CD4-positive, alpha-beta T cell treated with Interferon gamma for 1 hour (primary cell): ENCODE data around the gene DUSP22.

Experiments
- DNase-seq: peaks from one replicate; pipeline ENCODE4 v3.0.0-alpha.2; 2020

Gene DUSP22

GRCh38 chr6:297571-298232 is 5.4 kb downstream of the DUSP22 start:
- DNase-seq: no peak

- peak; percentile 41 for DNase-seq
Observed at GRCh38 chr6:298233-299103, 6.2 kb downstream of the DUSP22 start.

GRCh38 chr6:299104-299980 is 7.1 kb downstream of the DUSP22 start:
- no peak for DNase-seq

GRCh38 chr6:300026-300425 is 7.7 kb downstream of the DUSP22 start:
- no peak for DNase-seq

GRCh38 chr6:300494-301198 is 8.4 kb downstream of the DUSP22 start:
- DNase-seq: no peak

GRCh38 chr6:301526-301925 is 9.2 kb downstream of the DUSP22 start:
- DNase-seq: no peak

GRCh38 chr6:301929-302705 is 9.8 kb downstream of the DUSP22 start:
- DNase-seq: no peak

GRCh38 chr6:302760-303159 is 10.5 kb downstream of the DUSP22 start:
- DNase-seq: no peak

- DNase-seq: no peak
Observed at GRCh38 chr6:303263-303662, 11.0 kb downstream of the DUSP22 start.

GRCh38 chr6:303948-304558 is 11.8 kb downstream of the DUSP22 start:
- no peak for DNase-seq

- no peak for DNase-seq
Observed at GRCh38 chr6:304833-305370, 12.6 kb downstream of the DUSP22 start.

- DNase-seq: no peak
Observed at GRCh38 chr6:305371-306206, 13.3 kb downstream of the DUSP22 start.

- no peak for DNase-seq
Observed at GRCh38 chr6:306641-307061, 14.4 kb downstream of the DUSP22 start.

GRCh38 chr6:307065-307814 is 15.0 kb downstream of the DUSP22 start:
- DNase-seq: no peak

- no peak for DNase-seq
Observed at GRCh38 chr6:307874-308273, 15.6 kb downstream of the DUSP22 start.

GRCh38 chr6:308307-308706 is 16.0 kb downstream of the DUSP22 start:
- DNase-seq: no peak

GRCh38 chr6:308768-309167 is 16.5 kb downstream of the DUSP22 start:
- no peak for DNase-seq

GRCh38 chr6:309947-310346 is 17.7 kb downstream of the DUSP22 start:
- no peak for DNase-seq

- DNase-seq: no peak
Observed at GRCh38 chr6:310671-311070, 18.4 kb downstream of the DUSP22 start.
